Sigmoid colon (tissue), 4 donors: ENCODE data around the gene TNFRSF14.

Experiments used
- CTCF ChIP-seq, 4 experiments: fragments of 450-650 bp in 3 of 4; fragments of 200-600 bp in 1 of 4; IDR thresholded peaks; one replicate each; pipeline ENCODE4 v1.5.1; 2016 to 2019; ENCODE audit warnings: antibody characterized with exemption in 4 of 4, mild to moderate bottlenecking in 3 of 4, moderate library complexity in 2 of 4
- EP300 ChIP-seq, 4 donors: sonication (generic); formaldehyde crosslinking; IDR thresholded peaks; one replicate each; pipeline ENCODE4 v1.6.1; 2017; ENCODE audit warnings: antibody characterized with exemption in 4 of 4
- POLR2AphosphoS5 ChIP-seq, 4 donors: sonication (generic); formaldehyde crosslinking; IDR thresholded peaks; one replicate each; pipeline ENCODE4 v1.6.1; 2017; ENCODE audit warnings: antibody characterized with exemption in 4 of 4

- TF ChIP-seq CTCF (IDR thresholded peaks at IDR 0.05): no peak
- TF ChIP-seq EP300 (IDR thresholded peaks at IDR 0.05): no peak
- no peak for TF ChIP-seq POLR2AphosphoS5 (IDR thresholded peaks at IDR 0.05)
Observed at GRCh38 chr1:2595261-2595811, 39.2 kb downstream of the TNFRSF14 start.
